K562 treated with DMSO at 1 percent for 12 hours (cell line): ENCODE measurements around the gene CARD11. TPM values are rescaled to one million over a fixed set of nuclear protein-coding genes. Genes with fewer than 3 reads are reported as not detected.

Source experiments
- total RNA-seq: library from RNA; unstranded; fragments of 300-600 nt; gene quantifications from 2 replicates; pipeline ENCODE4 v1.2.3, GENCODE V29; 2022; ENCODE audit not compliant: insufficient read depth

Gene CARD11
- 16.6 and 37.9 TPM in 2 replicates for total RNA-seq

GRCh38 chr7:3043544-3044371 is at the start of gene CARD11:
TSS of gene CARD11 (minus strand) at chr7:3043867. CDS start at chr7:2958506, 85,361 bp downstream.

Other genes with a start within 250 kb of the CARD11 start
- gene GNA12, start 199.6 kb downstream of the CARD11 start, total RNA-seq: 22.4 and 43.4 TPM in 2 replicates